ENCODE results near the gene PROSER3.
A peak's percentile ranks its signal among the peaks of the same experiment; 100 is the strongest.

PROSER3 gene

GRCh38 chr19:35739275-35740107 lies 18.5 kb upstream of the PROSER3 start:
- no peak for DNase-seq

- DNase-seq, result no peak
Observed at GRCh38 chr19:35740108-35740422, 17.9 kb upstream of the PROSER3 start.

- peak; percentile 95 for DNase-seq
Observed at GRCh38 chr19:35740423-35741202, 17.4 kb upstream of the PROSER3 start.

GRCh38 chr19:35741203-35741515 lies 16.8 kb upstream of the PROSER3 start:
- DNase-seq, result no peak

GRCh38 chr19:35742121-35742724 lies 15.8 kb upstream of the PROSER3 start, which contains the start of gene IGFLR1:
IGFLR1 (minus strand) TSS chr19:35742452; CDS start chr19:35741180, 1,272 bp downstream.
- DNase-seq, result peak; percentile 62

- DNase-seq, result no peak
Observed at GRCh38 chr19:35743640-35744429, 14.1 kb upstream of the PROSER3 start.

- peak; percentile 89 for DNase-seq
Observed at GRCh38 chr19:35744430-35745327, 13.3 kb upstream of the PROSER3 start.

- DNase-seq, result peak; percentile 92
Observed at GRCh38 chr19:35745328-35746086, 12.5 kb upstream of the PROSER3 start, which contains the start of the genes PSENEN and U2AF1L4. PSENEN (plus strand) TSS chr19:35745651; CDS start chr19:35745931, 280 bp downstream. U2AF1L4 (minus strand) TSS chr19:35745418; CDS start chr19:35745391, 27 bp downstream.

GRCh38 chr19:35746087-35746462 lies 11.9 kb upstream of the PROSER3 start:
- DNase-seq, result no peak

- no peak for DNase-seq
Observed at GRCh38 chr19:35746531-35746930, 11.4 kb upstream of the PROSER3 start.

GRCh38 chr19:35748106-35749020 lies 9.6 kb upstream of the PROSER3 start, which contains the start of gene LIN37:
LIN37 (plus strand) TSS chr19:35748576; CDS start chr19:35748725, 149 bp downstream.
- peak; percentile 98 for DNase-seq

- no peak for DNase-seq
Observed at GRCh38 chr19:35750167-35750566, 7.8 kb upstream of the PROSER3 start.

- no peak for DNase-seq
Observed at GRCh38 chr19:35751839-35752745, 5.9 kb upstream of the PROSER3 start.

- no peak for DNase-seq
Observed at GRCh38 chr19:35752746-35753350, 5.1 kb upstream of the PROSER3 start.

GRCh38 chr19:35753634-35754369 lies 4.2 kb upstream of the PROSER3 start:
- no peak for DNase-seq

- DNase-seq, result no peak
Observed at GRCh38 chr19:35754370-35755130, 3.4 kb upstream of the PROSER3 start.

- DNase-seq, result no peak
Observed at GRCh38 chr19:35755131-35755549, 2.8 kb upstream of the PROSER3 start.

All from stimulated activated CD4-positive, alpha-beta T cell treated with anti-CD3 and anti-CD28 coated beads, Interleukin-4, amount 100 ng/mL, for 1 hour (primary cell).